Measurements from ENCODE around the gene PTAR1.

The PTAR1 gene

GRCh38 chr9:69762527-69762926 lies 2.7 kb upstream of the PTAR1 start:
- H3K27ac ChIP-seq, result no peak overlapping the region
- TF ChIP-seq CTCF (IDR thresholded peaks at IDR 0.05), result no peak
- no peak for TF ChIP-seq ZFX (IDR thresholded peaks at IDR 0.05; ENCODE audit: borderline replicate concordance)

- TF ChIP-seq ZFX (IDR thresholded peaks at IDR 0.05; ENCODE audit: borderline replicate concordance) (no peak), CTCF (IDR thresholded peaks at IDR 0.05) (no peak)
- peak overlapping the region; percentile 83 for H3K27ac ChIP-seq
Observed at GRCh38 chr9:69760278-69760610, 433 bp upstream of the PTAR1 start.

GRCh38 chr9:69759021-69759420 lies 790 bp downstream of the PTAR1 start:
- no peak for TF ChIP-seq ZFX (IDR thresholded peaks at IDR 0.05; ENCODE audit: borderline replicate concordance)
- TF ChIP-seq CTCF (IDR thresholded peaks at IDR 0.05), result no peak
- peak overlapping the region; percentile 83 for H3K27ac ChIP-seq

- TF ChIP-seq ZFX (IDR thresholded peaks at IDR 0.05; ENCODE audit: borderline replicate concordance) (no peak), CTCF (IDR thresholded peaks at IDR 0.05) (no peak)
- H3K27ac ChIP-seq, result no peak overlapping the region
Observed at GRCh38 chr9:69757996-69758675, 1.7 kb downstream of the PTAR1 start.

- H3K27ac ChIP-seq, result no peak overlapping the region
- TF ChIP-seq ZFX (IDR thresholded peaks at IDR 0.05; ENCODE audit: borderline replicate concordance), result no peak
- TF ChIP-seq CTCF (IDR thresholded peaks at IDR 0.05), result no peak
Observed at GRCh38 chr9:69755205-69755604, 4.6 kb downstream of the PTAR1 start.

GRCh38 chr9:69753830-69754229 lies 6.0 kb downstream of the PTAR1 start:
- no peak for TF ChIP-seq ZFX (IDR thresholded peaks at IDR 0.05; ENCODE audit: borderline replicate concordance)
- no peak for TF ChIP-seq CTCF (IDR thresholded peaks at IDR 0.05)
- no peak overlapping the region for H3K27ac ChIP-seq

- no peak overlapping the region for H3K27ac ChIP-seq
- TF ChIP-seq ZFX (IDR thresholded peaks at IDR 0.05; ENCODE audit: borderline replicate concordance) (no peak), CTCF (IDR thresholded peaks at IDR 0.05) (no peak)
Observed at GRCh38 chr9:69750085-69750484, 9.7 kb downstream of the PTAR1 start.
